WTC11 (cell line): ENCODE measurements around the gene OXLD1. TPM values are rescaled to one million over a fixed set of nuclear protein-coding genes. Genes with fewer than 3 reads are reported as not detected.

Experiments
- ATAC-seq: fragments of 200-7000 bp; cut with Tn5 transposase; 2 replicates; pipeline ENCODE4 v1.10.0; 2021; ENCODE audit warnings: mild to moderate bottlenecking, moderate library complexity
- CTCF ChIA-PET: fragments of 300-600 bp; sonication (Branson Sonifier 250); formaldehyde crosslinking; loops from one replicate; lab custom pipeline; 2021; ENCODE audit warnings: antibody characterized with exemption; lab: Charles Lee
- POLR2A ChIA-PET: fragments of 350-600 bp; sonication (Branson Sonifier 250); formaldehyde crosslinking; loops from one replicate; lab custom pipeline; 2021; ENCODE audit warnings: antibody characterized with exemption; lab: Charles Lee
- DNase-seq: peaks from one replicate; pipeline ENCODE4 v3.0.0; 2021; ENCODE audit warnings: low spot score
- H3K27ac Mint-ChIP-seq: 2 replicates; pipeline ENCODE4 v1.8.0; 2021; ENCODE audit warnings: mixed read lengths
- H3K27me3 Mint-ChIP-seq: 2 replicates; pipeline ENCODE4 v1.8.0; 2021; ENCODE audit warnings: low read depth, mild to moderate bottlenecking, moderate library complexity, mixed read lengths
- H3K36me3 Mint-ChIP-seq: 2 replicates; pipeline ENCODE4 v1.8.0; 2021; ENCODE audit warnings: mixed read lengths
- H3K4me1 Mint-ChIP-seq: 2 replicates; pipeline ENCODE4 v1.8.0; 2022; ENCODE audit warnings: mixed read lengths
- H3K4me3 Mint-ChIP-seq: 2 replicates; pipeline ENCODE4 v1.8.0; 2021; ENCODE audit warnings: mild to moderate bottlenecking, moderate library complexity, mixed read lengths
- H3K9me3 Mint-ChIP-seq: 2 replicates; pipeline ENCODE4 v1.8.0; 2021; ENCODE audit warnings: mixed read lengths
- CBFB ChIP-seq: sonication (generic); formaldehyde crosslinking; IDR thresholded peaks from 2 replicates; pipeline ENCODE4 v1.8.1; 2022; ENCODE audit warnings: mild to moderate bottlenecking, low read depth, missing genetic modification reagents
- ESRRA ChIP-seq: sonication (generic); formaldehyde crosslinking; IDR thresholded peaks from 2 replicates; pipeline ENCODE4 v1.8.1; 2022; ENCODE audit warnings: mild to moderate bottlenecking, missing genetic modification reagents, borderline replicate concordance
- FOXJ3 ChIP-seq: sonication (generic); formaldehyde crosslinking; IDR thresholded peaks from 2 replicates; pipeline ENCODE4 v1.9.0; 2021; ENCODE audit warnings: missing genetic modification reagents, mild to moderate bottlenecking, borderline replicate concordance
- GABPB1 ChIP-seq: sonication (generic); formaldehyde crosslinking; IDR thresholded peaks from 2 replicates; pipeline ENCODE4 v1.8.1; 2023; ENCODE audit warnings: mild to moderate bottlenecking, missing genetic modification reagents
- GRHL2 ChIP-seq: fragments of 250-450 bp; sonication (Bioruptor Pico); IDR thresholded peaks from 2 replicates; pipeline ENCODE4 v1.8.0; 2022; ENCODE audit warnings: mild to moderate bottlenecking, moderate library complexity; ENCODE audit not compliant: insufficient replicate concordance, severe bottlenecking
- GTF2I ChIP-seq: fragments of 250-450 bp; sonication (Bioruptor Pico); conservative IDR thresholded peaks from 2 replicates; pipeline ENCODE4 v1.4.0; 2021; ENCODE audit warnings: mild to moderate bottlenecking
- JUN ChIP-seq: sonication (generic); formaldehyde crosslinking; IDR thresholded peaks from 2 replicates; pipeline ENCODE4 v1.8.0; 2023; ENCODE audit warnings: mild to moderate bottlenecking, missing genetic modification reagents
- KAT7 ChIP-seq: sonication (generic); formaldehyde crosslinking; IDR thresholded peaks from 2 replicates; pipeline ENCODE4 v1.8.1; 2023; ENCODE audit warnings: missing genetic modification reagents, mild to moderate bottlenecking, borderline replicate concordance
- MXD4 ChIP-seq: fragments of 250-450 bp; sonication (Bioruptor Pico); IDR thresholded peaks from 2 replicates; pipeline ENCODE4 v1.8.0; 2021; ENCODE audit warnings: mild to moderate bottlenecking, moderate library complexity, borderline replicate concordance
- NR3C1 ChIP-seq: sonication (generic); formaldehyde crosslinking; conservative IDR thresholded peaks from 2 replicates; pipeline ENCODE4 v1.8.1; 2023; ENCODE audit warnings: low read depth, mild to moderate bottlenecking, missing genetic modification reagents
- TEAD4 ChIP-seq: sonication (generic); formaldehyde crosslinking; IDR thresholded peaks from 2 replicates; pipeline ENCODE4 v1.8.0; 2022; ENCODE audit warnings: mild to moderate bottlenecking, missing genetic modification reagents
- TP53 ChIP-seq: sonication (generic); formaldehyde crosslinking; IDR thresholded peaks from 2 replicates; pipeline ENCODE4 v1.8.1; 2023; ENCODE audit warnings: mild to moderate bottlenecking, missing genetic modification reagents
- ZBTB21 ChIP-seq: sonication (generic); formaldehyde crosslinking; IDR thresholded peaks from 2 replicates; pipeline ENCODE4 v1.8.1; 2023; ENCODE audit warnings: mild to moderate bottlenecking, missing genetic modification reagents, borderline replicate concordance
- ZNF423 ChIP-seq: fragments of 250-450 bp; sonication (Bioruptor Pico); IDR thresholded peaks from 2 replicates; pipeline ENCODE4 v2.1.2; 2022; ENCODE audit warnings: mild to moderate bottlenecking, moderate library complexity
- total RNA-seq: library from RNA; stranded (reverse); gene quantifications from 3 replicates; pipeline ENCODE4 v1.2.3, GENCODE V29; 2021
- TF ChIP-seq, protein P1 (sequence below): sonication (generic); formaldehyde crosslinking; IDR thresholded peaks from 2 replicates; pipeline ENCODE4 v1.8.1; 2022; ENCODE audit warnings: mild to moderate bottlenecking, missing genetic modification reagents, moderate library complexity, borderline replicate concordance
- TF ChIP-seq, protein P2 (sequence below): sonication (generic); formaldehyde crosslinking; IDR thresholded peaks from 2 replicates; pipeline ENCODE4 v1.8.1; 2023; ENCODE audit warnings: mild to moderate bottlenecking, missing genetic modification reagents
- TF ChIP-seq, protein P3 (sequence below): sonication (generic); formaldehyde crosslinking; IDR thresholded peaks from 2 replicates; pipeline ENCODE4 v1.8.0; 2022; ENCODE audit warnings: mild to moderate bottlenecking, missing genetic modification reagents
- TF ChIP-seq, protein P4 (sequence below): sonication (generic); formaldehyde crosslinking; IDR thresholded peaks from 2 replicates; pipeline ENCODE4 v1.8.0; 2023; ENCODE audit warnings: mild to moderate bottlenecking, missing genetic modification reagents
- TF ChIP-seq, protein P5 (sequence below): sonication (generic); formaldehyde crosslinking; IDR thresholded peaks from 2 replicates; pipeline ENCODE4 v1.8.0; 2022; ENCODE audit warnings: mild to moderate bottlenecking, missing genetic modification reagents
- TF ChIP-seq, protein P6 (sequence below): fragments of 250-450 bp; sonication (Bioruptor Pico); IDR thresholded peaks from 2 replicates; pipeline ENCODE4 v1.9.0; 2021; ENCODE audit warnings: mild to moderate bottlenecking, borderline replicate concordance

Gene OXLD1
- total RNA-seq, 1 experiment from 2014 or later, result 49.6 TPM

DNA sequence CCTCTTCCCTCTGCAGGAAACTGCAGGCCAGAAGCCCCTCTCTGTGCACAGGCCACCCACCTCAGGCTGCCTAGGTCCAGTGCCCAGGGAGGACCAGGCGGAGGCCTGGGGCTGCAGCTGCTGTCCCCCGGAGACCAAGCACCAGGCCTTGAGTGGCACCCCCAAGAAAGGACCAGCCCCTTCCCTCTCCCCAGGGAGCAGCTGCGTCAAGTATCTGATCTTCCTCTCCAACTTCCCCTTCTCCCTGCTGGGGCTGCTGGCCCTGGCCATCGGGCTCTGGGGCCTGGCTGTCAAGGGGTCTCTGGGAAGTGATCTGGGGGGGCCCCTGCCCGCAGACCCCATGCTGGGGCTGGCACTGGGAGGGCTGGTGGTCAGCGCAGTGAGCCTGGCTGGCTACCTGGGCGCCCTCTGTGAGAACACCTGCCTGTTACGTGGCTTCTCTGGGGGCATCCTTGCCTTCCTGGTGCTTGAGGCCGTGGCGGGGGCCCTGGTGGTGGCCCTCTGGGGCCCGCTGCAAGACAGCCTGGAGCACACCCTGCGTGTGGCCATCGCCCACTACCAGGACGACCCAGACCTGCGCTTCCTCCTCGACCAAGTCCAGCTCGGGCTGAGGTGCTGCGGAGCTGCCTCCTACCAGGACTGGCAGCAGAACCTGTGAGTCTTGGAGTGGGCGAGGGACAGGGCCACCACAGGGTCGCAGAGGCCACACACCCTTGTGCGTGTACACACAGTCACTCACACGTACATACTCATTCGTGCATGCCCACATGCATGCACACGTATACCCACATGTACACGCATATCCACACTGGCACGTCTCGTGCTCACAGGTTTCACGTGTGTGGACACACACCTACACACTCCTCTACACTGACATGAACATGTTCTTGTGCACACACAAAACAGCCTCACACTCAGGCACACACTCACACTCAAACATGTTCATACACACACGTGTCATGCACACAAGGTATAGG is 21.1 kb downstream of the OXLD1 start:
- no peak for TF ChIP-seq TEAD4 (CRISPR knock-in tag)
- TF ChIP-seq, protein P1, sequence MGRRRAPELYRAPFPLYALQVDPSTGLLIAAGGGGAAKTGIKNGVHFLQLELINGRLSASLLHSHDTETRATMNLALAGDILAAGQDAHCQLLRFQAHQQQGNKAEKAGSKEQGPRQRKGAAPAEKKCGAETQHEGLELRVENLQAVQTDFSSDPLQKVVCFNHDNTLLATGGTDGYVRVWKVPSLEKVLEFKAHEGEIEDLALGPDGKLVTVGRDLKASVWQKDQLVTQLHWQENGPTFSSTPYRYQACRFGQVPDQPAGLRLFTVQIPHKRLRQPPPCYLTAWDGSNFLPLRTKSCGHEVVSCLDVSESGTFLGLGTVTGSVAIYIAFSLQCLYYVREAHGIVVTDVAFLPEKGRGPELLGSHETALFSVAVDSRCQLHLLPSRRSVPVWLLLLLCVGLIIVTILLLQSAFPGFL (CRISPR knock-in tag), result no peak
- TF ChIP-seq, protein P2, sequence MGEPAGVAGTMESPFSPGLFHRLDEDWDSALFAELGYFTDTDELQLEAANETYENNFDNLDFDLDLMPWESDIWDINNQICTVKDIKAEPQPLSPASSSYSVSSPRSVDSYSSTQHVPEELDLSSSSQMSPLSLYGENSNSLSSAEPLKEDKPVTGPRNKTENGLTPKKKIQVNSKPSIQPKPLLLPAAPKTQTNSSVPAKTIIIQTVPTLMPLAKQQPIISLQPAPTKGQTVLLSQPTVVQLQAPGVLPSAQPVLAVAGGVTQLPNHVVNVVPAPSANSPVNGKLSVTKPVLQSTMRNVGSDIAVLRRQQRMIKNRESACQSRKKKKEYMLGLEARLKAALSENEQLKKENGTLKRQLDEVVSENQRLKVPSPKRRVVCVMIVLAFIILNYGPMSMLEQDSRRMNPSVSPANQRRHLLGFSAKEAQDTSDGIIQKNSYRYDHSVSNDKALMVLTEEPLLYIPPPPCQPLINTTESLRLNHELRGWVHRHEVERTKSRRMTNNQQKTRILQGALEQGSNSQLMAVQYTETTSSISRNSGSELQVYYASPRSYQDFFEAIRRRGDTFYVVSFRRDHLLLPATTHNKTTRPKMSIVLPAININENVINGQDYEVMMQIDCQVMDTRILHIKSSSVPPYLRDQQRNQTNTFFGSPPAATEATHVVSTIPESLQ (CRISPR knock-in tag), result no peak
- no peak for TF ChIP-seq TP53 (CRISPR knock-in tag)
- TF ChIP-seq, protein P3, sequence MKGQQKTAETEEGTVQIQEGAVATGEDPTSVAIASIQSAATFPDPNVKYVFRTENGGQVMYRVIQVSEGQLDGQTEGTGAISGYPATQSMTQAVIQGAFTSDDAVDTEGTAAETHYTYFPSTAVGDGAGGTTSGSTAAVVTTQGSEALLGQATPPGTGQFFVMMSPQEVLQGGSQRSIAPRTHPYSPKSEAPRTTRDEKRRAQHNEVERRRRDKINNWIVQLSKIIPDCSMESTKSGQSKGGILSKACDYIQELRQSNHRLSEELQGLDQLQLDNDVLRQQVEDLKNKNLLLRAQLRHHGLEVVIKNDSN (CRISPR knock-in tag), result no peak
- TF ChIP-seq FOXJ3 (CRISPR knock-in tag), result no peak
- no peak for TF ChIP-seq CBFB (CRISPR knock-in tag)
- TF ChIP-seq GABPB1 (CRISPR knock-in tag), result no peak
- TF ChIP-seq MXD4 (CRISPR knock-in tag), result no peak
- TF ChIP-seq GRHL2 (CRISPR knock-in tag), result no peak
- TF ChIP-seq JUN (CRISPR knock-in tag), result no peak
- no peak for TF ChIP-seq GTF2I (CRISPR knock-in tag)
- TF ChIP-seq ZBTB21 (CRISPR knock-in tag), result no peak
- no peak for TF ChIP-seq KAT7 (CRISPR knock-in tag)
- TF ChIP-seq ESRRA (CRISPR knock-in tag), result no peak
- CTCF ChIA-PET, result no interaction called here

DNA sequence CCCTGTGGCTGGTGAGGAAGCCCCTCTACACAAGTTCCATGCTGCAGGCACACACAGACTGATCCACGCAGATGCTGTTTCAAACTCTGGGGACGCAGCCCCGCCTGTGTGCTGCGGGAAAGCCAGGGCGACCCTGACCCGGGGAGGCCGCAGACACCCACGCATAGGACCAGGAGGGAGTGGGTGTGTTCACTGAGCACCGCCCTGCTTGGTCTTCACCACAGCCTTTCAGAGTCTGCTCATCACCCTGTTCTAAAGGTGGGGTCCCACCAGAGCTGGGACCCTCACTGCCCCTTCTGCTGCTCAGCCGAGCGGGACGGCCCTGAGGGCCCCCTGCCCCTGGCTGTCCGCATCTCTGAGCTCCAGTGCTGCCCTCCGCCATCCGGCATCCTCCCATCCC is 21.9 kb downstream of the OXLD1 start:
- H3K36me3 Mint-ChIP-seq, result no peaks in the 10 kb centered on the region
- ChIA-PET CTCF (no interaction called here), POLR2A (no interaction called here)
- peaks cover 30% of the 10 kb centered on the region for H3K27me3 Mint-ChIP-seq
- peaks cover 12% of the 10 kb centered on the region for H3K4me1 Mint-ChIP-seq
- no peak overlapping the region for H3K4me3 Mint-ChIP-seq
- H3K27ac Mint-ChIP-seq, result no peak overlapping the region
- no peaks in the 10 kb centered on the region for H3K9me3 Mint-ChIP-seq
- ATAC-seq, result no peak
- no peak for DNase-seq
- TF ChIP-seq, protein P4, sequence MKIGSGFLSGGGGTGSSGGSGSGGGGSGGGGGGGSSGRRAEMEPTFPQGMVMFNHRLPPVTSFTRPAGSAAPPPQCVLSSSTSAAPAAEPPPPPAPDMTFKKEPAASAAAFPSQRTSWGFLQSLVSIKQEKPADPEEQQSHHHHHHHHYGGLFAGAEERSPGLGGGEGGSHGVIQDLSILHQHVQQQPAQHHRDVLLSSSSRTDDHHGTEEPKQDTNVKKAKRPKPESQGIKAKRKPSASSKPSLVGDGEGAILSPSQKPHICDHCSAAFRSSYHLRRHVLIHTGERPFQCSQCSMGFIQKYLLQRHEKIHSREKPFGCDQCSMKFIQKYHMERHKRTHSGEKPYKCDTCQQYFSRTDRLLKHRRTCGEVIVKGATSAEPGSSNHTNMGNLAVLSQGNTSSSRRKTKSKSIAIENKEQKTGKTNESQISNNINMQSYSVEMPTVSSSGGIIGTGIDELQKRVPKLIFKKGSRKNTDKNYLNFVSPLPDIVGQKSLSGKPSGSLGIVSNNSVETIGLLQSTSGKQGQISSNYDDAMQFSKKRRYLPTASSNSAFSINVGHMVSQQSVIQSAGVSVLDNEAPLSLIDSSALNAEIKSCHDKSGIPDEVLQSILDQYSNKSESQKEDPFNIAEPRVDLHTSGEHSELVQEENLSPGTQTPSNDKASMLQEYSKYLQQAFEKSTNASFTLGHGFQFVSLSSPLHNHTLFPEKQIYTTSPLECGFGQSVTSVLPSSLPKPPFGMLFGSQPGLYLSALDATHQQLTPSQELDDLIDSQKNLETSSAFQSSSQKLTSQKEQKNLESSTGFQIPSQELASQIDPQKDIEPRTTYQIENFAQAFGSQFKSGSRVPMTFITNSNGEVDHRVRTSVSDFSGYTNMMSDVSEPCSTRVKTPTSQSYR, result no peak
- TF ChIP-seq ZNF423 (no peak), NR3C1 (CRISPR knock-in tag) (no peak)
- TF ChIP-seq, protein P5, sequence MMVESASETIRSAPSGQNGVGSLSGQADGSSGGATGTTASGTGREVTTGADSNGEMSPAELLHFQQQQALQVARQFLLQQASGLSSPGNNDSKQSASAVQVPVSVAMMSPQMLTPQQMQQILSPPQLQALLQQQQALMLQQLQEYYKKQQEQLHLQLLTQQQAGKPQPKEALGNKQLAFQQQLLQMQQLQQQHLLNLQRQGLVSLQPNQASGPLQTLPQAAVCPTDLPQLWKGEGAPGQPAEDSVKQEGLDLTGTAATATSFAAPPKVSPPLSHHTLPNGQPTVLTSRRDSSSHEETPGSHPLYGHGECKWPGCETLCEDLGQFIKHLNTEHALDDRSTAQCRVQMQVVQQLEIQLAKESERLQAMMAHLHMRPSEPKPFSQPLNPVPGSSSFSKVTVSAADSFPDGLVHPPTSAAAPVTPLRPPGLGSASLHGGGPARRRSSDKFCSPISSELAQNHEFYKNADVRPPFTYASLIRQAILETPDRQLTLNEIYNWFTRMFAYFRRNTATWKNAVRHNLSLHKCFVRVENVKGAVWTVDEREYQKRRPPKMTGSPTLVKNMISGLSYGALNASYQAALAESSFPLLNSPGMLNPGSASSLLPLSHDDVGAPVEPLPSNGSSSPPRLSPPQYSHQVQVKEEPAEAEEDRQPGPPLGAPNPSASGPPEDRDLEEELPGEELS (CRISPR knock-in tag), result no peak
- TF ChIP-seq, protein P6, sequence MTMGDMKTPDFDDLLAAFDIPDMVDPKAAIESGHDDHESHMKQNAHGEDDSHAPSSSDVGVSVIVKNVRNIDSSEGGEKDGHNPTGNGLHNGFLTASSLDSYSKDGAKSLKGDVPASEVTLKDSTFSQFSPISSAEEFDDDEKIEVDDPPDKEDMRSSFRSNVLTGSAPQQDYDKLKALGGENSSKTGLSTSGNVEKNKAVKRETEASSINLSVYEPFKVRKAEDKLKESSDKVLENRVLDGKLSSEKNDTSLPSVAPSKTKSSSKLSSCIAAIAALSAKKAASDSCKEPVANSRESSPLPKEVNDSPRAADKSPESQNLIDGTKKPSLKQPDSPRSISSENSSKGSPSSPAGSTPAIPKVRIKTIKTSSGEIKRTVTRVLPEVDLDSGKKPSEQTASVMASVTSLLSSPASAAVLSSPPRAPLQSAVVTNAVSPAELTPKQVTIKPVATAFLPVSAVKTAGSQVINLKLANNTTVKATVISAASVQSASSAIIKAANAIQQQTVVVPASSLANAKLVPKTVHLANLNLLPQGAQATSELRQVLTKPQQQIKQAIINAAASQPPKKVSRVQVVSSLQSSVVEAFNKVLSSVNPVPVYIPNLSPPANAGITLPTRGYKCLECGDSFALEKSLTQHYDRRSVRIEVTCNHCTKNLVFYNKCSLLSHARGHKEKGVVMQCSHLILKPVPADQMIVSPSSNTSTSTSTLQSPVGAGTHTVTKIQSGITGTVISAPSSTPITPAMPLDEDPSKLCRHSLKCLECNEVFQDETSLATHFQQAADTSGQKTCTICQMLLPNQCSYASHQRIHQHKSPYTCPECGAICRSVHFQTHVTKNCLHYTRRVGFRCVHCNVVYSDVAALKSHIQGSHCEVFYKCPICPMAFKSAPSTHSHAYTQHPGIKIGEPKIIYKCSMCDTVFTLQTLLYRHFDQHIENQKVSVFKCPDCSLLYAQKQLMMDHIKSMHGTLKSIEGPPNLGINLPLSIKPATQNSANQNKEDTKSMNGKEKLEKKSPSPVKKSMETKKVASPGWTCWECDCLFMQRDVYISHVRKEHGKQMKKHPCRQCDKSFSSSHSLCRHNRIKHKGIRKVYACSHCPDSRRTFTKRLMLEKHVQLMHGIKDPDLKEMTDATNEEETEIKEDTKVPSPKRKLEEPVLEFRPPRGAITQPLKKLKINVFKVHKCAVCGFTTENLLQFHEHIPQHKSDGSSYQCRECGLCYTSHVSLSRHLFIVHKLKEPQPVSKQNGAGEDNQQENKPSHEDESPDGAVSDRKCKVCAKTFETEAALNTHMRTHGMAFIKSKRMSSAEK, result no peak

More for the DNA sequence above, 21.1 kb downstream of the OXLD1 start:
- H3K27ac Mint-ChIP-seq, result no peak overlapping the region
- H3K4me1 Mint-ChIP-seq, result peaks cover 12% of the 10 kb centered on the region
- no peak overlapping the region for H3K4me3 Mint-ChIP-seq
- DNase-seq, result no peak
- H3K9me3 Mint-ChIP-seq, result no peaks in the 10 kb centered on the region
- peaks cover 37% of the 10 kb centered on the region for H3K27me3 Mint-ChIP-seq
- POLR2A ChIA-PET, result no interaction called here
- ATAC-seq, result no peak
- H3K36me3 Mint-ChIP-seq, result no peaks in the 10 kb centered on the region
